ENCODE measurements around the gene SPO11.

DNA sequence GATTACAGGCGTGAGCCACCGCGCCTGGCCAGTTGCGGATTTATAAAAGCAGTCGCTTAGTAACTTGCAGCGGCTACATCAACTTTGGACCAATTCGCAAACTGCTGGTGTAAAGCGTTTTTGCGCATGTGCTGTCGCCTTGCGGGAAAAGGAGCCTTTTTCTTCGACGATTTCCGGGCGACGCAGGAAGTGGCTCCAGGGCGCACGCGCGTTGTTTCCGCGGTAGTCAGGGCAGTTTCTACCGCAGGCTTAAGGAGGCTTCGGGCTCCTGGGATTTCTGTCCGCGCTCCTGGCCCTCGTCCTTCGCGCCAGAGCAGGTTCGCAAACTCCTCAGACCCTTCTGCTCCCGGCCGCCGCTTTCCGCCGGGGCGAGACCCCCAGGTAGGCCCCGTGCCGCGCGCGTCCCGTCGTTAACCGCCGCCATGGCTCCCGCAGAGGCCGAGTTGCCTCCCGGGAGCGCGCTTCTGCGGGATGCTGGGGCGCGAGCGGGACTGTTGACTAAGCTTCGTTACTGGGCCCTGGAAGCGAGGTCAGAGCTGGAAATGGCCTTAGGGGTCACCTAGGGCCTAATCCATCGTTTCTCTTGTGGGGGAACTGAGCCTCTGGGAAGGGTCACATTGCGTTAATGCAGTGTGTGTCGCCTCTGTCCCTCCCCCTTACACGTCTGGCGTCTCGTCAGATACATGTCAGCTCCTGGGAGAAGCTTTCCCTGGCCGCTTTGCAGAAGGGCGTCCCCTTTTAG, 21.6 kb downstream of the SPO11 start, which contains the start of gene RAE1:
- TF ChIP-seq CHD2 (IDR thresholded peaks at IDR 0.05; ENCODE audit: borderline replicate concordance, low read depth, low read length): no peak
- peak; percentile 53; the same call in 1 of the 2 replicates for TF ChIP-seq HCFC1 (IDR thresholded peaks at IDR 0.05; ENCODE audit: low read length)
- no peak for TF ChIP-seq HDGF (IDR thresholded peaks at IDR 0.05)
- TF ChIP-seq EZH2 (IDR thresholded peaks at IDR 0.05; ENCODE audit: borderline replicate concordance, control insufficient read depth, low read depth, low read length): no peak
- peak; percentile 77 for TF ChIP-seq CREB1 (IDR thresholded peaks at IDR 0.05; ENCODE audit: low read depth)
- TF ChIP-seq DPF2 (IDR thresholded peaks at IDR 0.05): no peak
- no peak for TF ChIP-seq ESRRA (IDR thresholded peaks at IDR 0.05; ENCODE audit: low read length)
- TF ChIP-seq TBL1XR1 (IDR thresholded peaks at IDR 0.05; ENCODE audit: low read depth, low read length): no peak
- TF ChIP-seq POLR2AphosphoS2 (IDR thresholded peaks at IDR 0.05; ENCODE audit: low read depth, low read length): no peak
- no peak for TF ChIP-seq SIN3A (IDR thresholded peaks at IDR 0.05; ENCODE audit: low read depth, low read length)
- TF ChIP-seq, protein P1, sequence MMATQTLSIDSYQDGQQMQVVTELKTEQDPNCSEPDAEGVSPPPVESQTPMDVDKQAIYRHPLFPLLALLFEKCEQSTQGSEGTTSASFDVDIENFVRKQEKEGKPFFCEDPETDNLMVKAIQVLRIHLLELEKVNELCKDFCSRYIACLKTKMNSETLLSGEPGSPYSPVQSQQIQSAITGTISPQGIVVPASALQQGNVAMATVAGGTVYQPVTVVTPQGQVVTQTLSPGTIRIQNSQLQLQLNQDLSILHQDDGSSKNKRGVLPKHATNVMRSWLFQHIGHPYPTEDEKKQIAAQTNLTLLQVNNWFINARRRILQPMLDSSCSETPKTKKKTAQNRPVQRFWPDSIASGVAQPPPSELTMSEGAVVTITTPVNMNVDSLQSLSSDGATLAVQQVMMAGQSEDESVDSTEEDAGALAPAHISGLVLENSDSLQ (IDR thresholded peaks at IDR 0.05): no peak
- TF ChIP-seq CEBPB (IDR thresholded peaks at IDR 0.05; ENCODE audit: borderline replicate concordance in 1 of 2, low read depth in 2 of 2, low read length in 2 of 2): no peak
- peak; percentile 91 for TF ChIP-seq POLR2A (IDR thresholded peaks at IDR 0.05; ENCODE audit: low read depth, low read length)
- no peak for TF ChIP-seq ZNF622 (IDR thresholded peaks at IDR 0.05)

All from GM12878 (cell line).